GM21360 (cell line): ENCODE results near the gene RAB27A.
"Not testable (repeated sequence)": the region's sequence is repeated elsewhere in the genome, so short reads cannot be mapped to it uniquely, and the experiment has no call there.

ENCODE experiments used
- ATAC-seq: cut with Tn5 transposase; IDR thresholded peaks from one replicate; pipeline ENCODE4 v1.9.1; 2021; ENCODE audit warnings: mild to moderate bottlenecking, moderate library complexity; ENCODE audit not compliant: unreplicated experiment

Gene RAB27A

GRCh38 chr15:55289746-55290527 is at the start of gene RAB27A:
Gene RAB27A, minus strand, starts transcription at chr15:55289813. Its CDS starts 54,879 bp downstream, at chr15:55234934.
- ATAC-seq = peak; percentile 59

GRCh38 chr15:55337160-55337559 is 47.5 kb upstream of the RAB27A start:
- ATAC-seq = no peak

- no peak for ATAC-seq
Observed at GRCh38 chr15:55334997-55335396, 45.4 kb upstream of the RAB27A start.

- ATAC-seq = no peak
Observed at GRCh38 chr15:55334371-55334770, 44.8 kb upstream of the RAB27A start.

- ATAC-seq = no peak
Observed at GRCh38 chr15:55327387-55327786, 37.8 kb upstream of the RAB27A start.

GRCh38 chr15:55322467-55322866 is 32.9 kb upstream of the RAB27A start:
- ATAC-seq = no peak

- ATAC-seq = no peak
Observed at GRCh38 chr15:55320963-55321362, 31.4 kb upstream of the RAB27A start.

GRCh38 chr15:55320238-55320550 is 30.6 kb upstream of the RAB27A start:
- no peak for ATAC-seq

- peak; percentile 53 for ATAC-seq
Observed at GRCh38 chr15:55319537-55320237, 30.1 kb upstream of the RAB27A start.

- ATAC-seq = peak; percentile 73
Observed at GRCh38 chr15:55318588-55319494, 29.2 kb upstream of the RAB27A start, which contains the start of the genes PIGB and PIGBOS1. Gene PIGB, plus strand, starts transcription at chr15:55319222. Its CDS starts 29 bp downstream, at chr15:55319251. Gene PIGBOS1, minus strand, starts transcription at chr15:55319123. Its CDS starts 1,331 bp downstream, at chr15:55317792.

- not testable (repeated sequence) for ATAC-seq
Observed at GRCh38 chr15:55302801-55303200, 13.2 kb upstream of the RAB27A start.

- ATAC-seq = no peak
Observed at GRCh38 chr15:55297315-55297714, 7.7 kb upstream of the RAB27A start.

GRCh38 chr15:55290528-55291057 is 980 bp upstream of the RAB27A start:
- ATAC-seq = peak; percentile 66

- peak; percentile 29 for ATAC-seq
Observed at GRCh38 chr15:55289011-55289745, 435 bp downstream of the RAB27A start.

GRCh38 chr15:55288006-55288717 is 1.5 kb downstream of the RAB27A start:
- no peak for ATAC-seq

- ATAC-seq = not testable (repeated sequence)
Observed at GRCh38 chr15:55286442-55287189, 3.0 kb downstream of the RAB27A start.

- no peak for ATAC-seq
Observed at GRCh38 chr15:55284426-55284825, 5.2 kb downstream of the RAB27A start.

- ATAC-seq = no peak
Observed at GRCh38 chr15:55283379-55284147, 6.0 kb downstream of the RAB27A start.
